GM12891 (cell line): ENCODE results near the gene TMEM132D.

Experiments used
- DNase-seq: peaks from one replicate; pipeline ENCODE4 v3.0.0; 2011; ENCODE audit warnings: low spot score; ENCODE audit not compliant: insufficient read length
- FAIRE-seq: peaks from 2 replicates; lab custom pipeline; 2011; peaks lifted over from hg19 to GRCh38; lab: Jason Lieb, UNC
- PAX5 ChIP-seq: IDR thresholded peaks from 2 replicates; pipeline ENCODE4 v1.6.1; 2011; ENCODE audit warnings: low read length, moderate library complexity, mild to moderate bottlenecking; ENCODE audit not compliant: insufficient read depth, severe bottlenecking
- POLR2A ChIP-seq: IDR thresholded peaks from 2 replicates; pipeline ENCODE4 v1.6.1; 2011; ENCODE audit warnings: low read depth, low read length, control low read depth
- POLR2AphosphoS5 ChIP-seq: IDR thresholded peaks from 2 replicates; pipeline ENCODE4 v1.6.1; 2011; ENCODE audit warnings: low read depth, low read length, control low read depth
- POU2F2 ChIP-seq: IDR thresholded peaks from 2 replicates; pipeline ENCODE4 v1.6.1; 2011; ENCODE audit warnings: low read depth, mild to moderate bottlenecking, control low read depth, low read length, moderate library complexity
- SPI1 ChIP-seq: IDR thresholded peaks from 2 replicates; pipeline ENCODE4 v1.6.1; 2011; ENCODE audit warnings: low read depth, low read length, control low read depth
- TAF1 ChIP-seq: IDR thresholded peaks from 2 replicates; pipeline ENCODE4 v1.6.1; 2011; ENCODE audit warnings: low read depth, low read length, control low read depth

Gene TMEM132D

GRCh38 chr12:129234209-129234608, 669.6 kb downstream of the TMEM132D start:
- FAIRE-seq = no peak
- TF ChIP-seq POU2F2 = no peak
- no peak for TF ChIP-seq POLR2AphosphoS5
- TF ChIP-seq POLR2A = no peak
- TF ChIP-seq TAF1 = no peak
- no peak for TF ChIP-seq PAX5
- no peak for TF ChIP-seq SPI1

GRCh38 chr12:129231491-129231890, 672.3 kb downstream of the TMEM132D start:
- TF ChIP-seq TAF1 (no peak), POU2F2 (no peak), SPI1 (no peak), POLR2AphosphoS5 (no peak)
- FAIRE-seq (no peak), DNase-seq (no peak)

More at GRCh38 chr12:129234209-129234608, 669.6 kb downstream of the TMEM132D start:
- no peak for DNase-seq

- FAIRE-seq = no peak
- TF ChIP-seq SPI1 = no peak
- TF ChIP-seq POLR2A = no peak
- no peak for TF ChIP-seq PAX5
- TF ChIP-seq TAF1 = no peak
- TF ChIP-seq POU2F2 = no peak
- TF ChIP-seq POLR2AphosphoS5 = no peak
- DNase-seq = no peak
These were observed 672.8 kb downstream of the TMEM132D start for GRCh38 chr12:129230995-129231394.

- TF ChIP-seq POLR2AphosphoS5 (no peak), POLR2A (no peak)
- DNase-seq (no peak), FAIRE-seq (no peak)
These were observed 677.0 kb downstream of the TMEM132D start for GRCh38 chr12:129226851-129227250.

- TF ChIP-seq SPI1 (no peak), PAX5 (no peak), POLR2A (no peak)
- DNase-seq (no peak), FAIRE-seq (no peak)
These were observed 677.8 kb downstream of the TMEM132D start for GRCh38 chr12:129226005-129226404.

- FAIRE-seq = no peak
- DNase-seq = no peak
These were observed 688.3 kb downstream of the TMEM132D start for GRCh38 chr12:129215556-129215955.

GRCh38 chr12:129213551-129213950, 690.3 kb downstream of the TMEM132D start:
- FAIRE-seq = no peak
- no peak for DNase-seq
- TF ChIP-seq SPI1 (no peak), POLR2A (no peak), POLR2AphosphoS5 (no peak), TAF1 (no peak), POU2F2 (no peak), PAX5 (no peak)

More at GRCh38 chr12:129215556-129215955, 688.3 kb downstream of the TMEM132D start:
- TF ChIP-seq PAX5 (no peak), SPI1 (no peak), POLR2AphosphoS5 (no peak), POLR2A (no peak), TAF1 (no peak), POU2F2 (no peak)

GRCh38 chr12:129211862-129212630, 691.8 kb downstream of the TMEM132D start:
- TF ChIP-seq SPI1 = no peak
- TF ChIP-seq TAF1 = no peak
- no peak for TF ChIP-seq PAX5
- TF ChIP-seq POLR2AphosphoS5 = no peak
- TF ChIP-seq POLR2A = no peak

GRCh38 chr12:129208566-129208965, 695.3 kb downstream of the TMEM132D start:
- TF ChIP-seq TAF1 = no peak
- TF ChIP-seq SPI1 = no peak
- TF ChIP-seq PAX5 = no peak
- TF ChIP-seq POLR2AphosphoS5 = no peak
- TF ChIP-seq POLR2A = no peak
- no peak for TF ChIP-seq POU2F2
- no peak for DNase-seq
- FAIRE-seq = no peak

More at GRCh38 chr12:129211862-129212630, 691.8 kb downstream of the TMEM132D start:
- no peak for DNase-seq
- FAIRE-seq = no peak

- TF ChIP-seq POLR2AphosphoS5 = no peak
- no peak for TF ChIP-seq PAX5
- no peak for TF ChIP-seq TAF1
- TF ChIP-seq SPI1 = no peak
- no peak for TF ChIP-seq POU2F2
- TF ChIP-seq POLR2A = no peak
- no peak for DNase-seq
- no peak for FAIRE-seq
These were observed 696.7 kb downstream of the TMEM132D start for GRCh38 chr12:129207084-129207483.
